ENCODE data around the gene OLA1. TPM values are rescaled to one million over a fixed set of nuclear protein-coding genes. Genes with fewer than 3 reads are reported as not detected.

Gene OLA1
- total and polyA plus RNA-seq, 5 experiments from 2014 or later: 39.6 to 79.9 (median 62.3) TPM

- H3K4me1 Mint-ChIP-seq: peaks cover 0 to 6% (median 3%) of the 10 kb centered on the region in 4 donors
- DNase-seq (no peak), ATAC-seq (no peak)
- H3K4me3 Mint-ChIP-seq: no peak overlapping the region
- H3K36me3 Mint-ChIP-seq: peaks cover 4 to 49% (median 42%) of the 10 kb centered on the region in 3 donors
- H3K9me3 Mint-ChIP-seq: no peaks in the 10 kb centered on the region
- H3K27me3 Mint-ChIP-seq: no peaks in the 10 kb centered on the region
- POLR2A ChIA-PET: no interaction called here
- H3K27ac Mint-ChIP-seq: no peak overlapping the region
Observed at GRCh38 chr2:174138161-174138560, 110.2 kb downstream of the OLA1 start.

DNA sequence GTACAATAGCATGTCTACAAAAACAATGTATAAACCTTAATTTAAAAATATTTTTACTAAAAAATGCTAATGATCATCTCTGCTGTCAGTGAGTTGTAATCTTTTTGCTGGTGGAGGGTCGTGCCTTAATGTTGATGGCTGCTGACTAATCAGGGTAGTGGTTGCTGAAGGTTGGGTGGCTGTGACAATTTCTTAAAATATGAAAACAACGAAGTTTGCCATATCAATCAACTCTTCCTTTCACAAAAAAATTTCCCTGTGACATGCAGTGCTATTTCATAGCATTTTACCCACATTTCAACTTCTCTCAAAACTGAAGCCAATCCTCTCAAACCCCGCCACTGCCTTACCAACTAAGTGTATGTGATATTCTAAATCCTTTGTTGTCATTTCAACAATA, 112.4 kb downstream of the OLA1 start:
- Mint-ChIP-seq H3K27me3 (no peaks in the 10 kb centered on the region), H3K4me3 (no peak overlapping the region), H3K4me1 (peaks cover 0 to 6% (median 3%) of the 10 kb centered on the region in 4 donors), H3K9me3 (no peaks in the 10 kb centered on the region), H3K27ac (no peak overlapping the region), H3K36me3 (peaks cover 4 to 48% (median 41%) of the 10 kb centered on the region in 3 donors)
- DNase-seq: no peak
- ATAC-seq: no peak
- POLR2A ChIA-PET: no interaction called here

GRCh38 chr2:174125090-174125489, 123.2 kb downstream of the OLA1 start:
- POLR2A ChIA-PET: no interaction called here
- H3K36me3 Mint-ChIP-seq: peaks cover 0 to 27% (median 19%) of the 10 kb centered on the region in 3 donors
- no peak overlapping the region for H3K4me3 Mint-ChIP-seq
- no peaks in the 10 kb centered on the region for H3K9me3 Mint-ChIP-seq
- no peaks in the 10 kb centered on the region for H3K27me3 Mint-ChIP-seq
- ATAC-seq (no peak), DNase-seq (no peak)
- H3K4me1 Mint-ChIP-seq: no peaks in the 10 kb centered on the region
- H3K27ac Mint-ChIP-seq: no peak overlapping the region

- DNase-seq (no peak), ATAC-seq (no peak)
- POLR2A ChIA-PET: no interaction called here
- Mint-ChIP-seq H3K27ac (no peak overlapping the region), H3K36me3 (peaks cover 0 to 24% (median 18%) of the 10 kb centered on the region in 3 donors), H3K27me3 (no peaks in the 10 kb centered on the region), H3K9me3 (no peaks in the 10 kb centered on the region), H3K4me3 (no peak overlapping the region), H3K4me1 (no peaks in the 10 kb centered on the region)
Observed at GRCh38 chr2:174124181-174124580, 124.2 kb downstream of the OLA1 start.

DNA sequence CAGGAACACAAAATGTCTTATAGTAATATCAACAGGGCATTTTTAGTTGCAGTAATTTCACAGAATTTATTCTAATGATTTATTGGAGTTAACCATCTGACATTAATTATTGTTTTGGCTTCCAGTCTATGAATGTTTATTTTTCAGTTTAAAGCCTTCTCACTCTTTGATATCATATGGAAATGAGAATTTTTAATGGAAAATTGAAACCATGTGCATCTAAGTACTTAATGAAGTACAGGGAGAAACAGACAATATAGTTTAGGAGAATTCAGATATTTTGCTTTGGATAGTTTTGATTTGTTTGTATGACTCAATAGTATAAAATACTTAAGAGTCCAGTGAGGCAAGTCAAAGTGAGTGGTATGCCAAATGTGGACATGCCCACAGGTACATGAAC, 126.1 kb downstream of the OLA1 start:
- Mint-ChIP-seq H3K27me3 (no peaks in the 10 kb centered on the region), H3K36me3 (peaks cover 0 to 34% (median 18%) of the 10 kb centered on the region in 3 donors), H3K4me3 (no peak overlapping the region), H3K4me1 (peaks cover 0 to 2% (median 0%) of the 10 kb centered on the region in 4 donors), H3K9me3 (no peaks in the 10 kb centered on the region), H3K27ac (no peak overlapping the region)
- no peak for DNase-seq
- ATAC-seq: no peak
- POLR2A ChIA-PET: no interaction called here

DNA sequence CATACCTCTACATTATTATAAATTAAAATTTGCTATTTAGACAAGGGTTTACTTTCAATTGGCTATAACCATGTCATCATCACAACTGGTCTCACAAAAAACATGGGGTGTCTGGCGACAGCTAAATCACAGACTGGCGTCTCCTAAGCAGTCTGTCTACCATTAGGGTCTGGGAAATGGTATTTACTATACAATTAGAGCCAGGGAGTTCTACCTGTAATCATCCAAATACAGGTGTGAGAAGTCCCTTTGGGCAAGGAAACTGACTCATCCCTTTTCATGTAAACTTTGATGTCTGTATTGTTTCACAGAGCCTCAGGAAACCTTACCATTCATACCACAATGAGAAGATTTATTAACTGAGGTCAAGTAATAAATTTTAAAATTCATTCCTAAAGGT, 126.7 kb downstream of the OLA1 start:
- peaks cover 0 to 2% (median 0%) of the 10 kb centered on the region in 4 donors for H3K4me1 Mint-ChIP-seq
- POLR2A ChIA-PET: no interaction called here
- peaks cover 0 to 34% (median 18%) of the 10 kb centered on the region in 3 donors for H3K36me3 Mint-ChIP-seq
- DNase-seq (no peak), ATAC-seq (no peak)
- H3K27ac Mint-ChIP-seq: no peak overlapping the region
- H3K9me3 Mint-ChIP-seq: no peaks in the 10 kb centered on the region
- no peaks in the 10 kb centered on the region for H3K27me3 Mint-ChIP-seq
- H3K4me3 Mint-ChIP-seq: no peak overlapping the region

DNA sequence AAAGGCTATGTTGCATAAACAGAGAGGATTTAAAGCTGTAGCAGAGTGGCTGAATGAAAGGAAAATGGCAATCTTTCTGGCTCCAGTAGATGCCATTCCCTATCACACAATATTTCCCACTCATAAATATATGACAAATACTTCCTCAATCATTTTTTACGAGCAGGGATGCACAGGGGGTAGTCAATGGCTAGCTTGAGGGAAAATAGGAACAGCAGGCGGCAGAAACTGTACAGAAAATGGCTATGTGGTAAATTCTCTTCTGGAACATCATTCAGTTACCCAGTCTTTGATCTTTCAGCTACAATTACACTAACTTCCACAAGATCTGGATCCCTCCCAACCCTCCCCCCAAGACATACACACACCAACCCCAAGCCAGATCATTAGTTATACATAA, 127.2 kb downstream of the OLA1 start:
- ATAC-seq: no peak
- no peaks in the 10 kb centered on the region for H3K27me3 Mint-ChIP-seq
- no peaks in the 10 kb centered on the region for H3K9me3 Mint-ChIP-seq
- no peak overlapping the region for H3K4me3 Mint-ChIP-seq
- peaks cover 0 to 2% (median 0%) of the 10 kb centered on the region in 4 donors for H3K4me1 Mint-ChIP-seq
- POLR2A ChIA-PET: no interaction called here
- no peak overlapping the region for H3K27ac Mint-ChIP-seq
- peaks cover 0 to 34% (median 18%) of the 10 kb centered on the region in 3 donors for H3K36me3 Mint-ChIP-seq
- no peak for DNase-seq

GRCh38 chr2:174120346-174120745, 128.0 kb downstream of the OLA1 start:
- H3K36me3 Mint-ChIP-seq: peaks cover 0 to 38% (median 18%) of the 10 kb centered on the region in 3 donors
- no peak for ATAC-seq
- peaks cover 0 to 2% (median 0%) of the 10 kb centered on the region in 4 donors for H3K4me1 Mint-ChIP-seq
- H3K9me3 Mint-ChIP-seq: no peaks in the 10 kb centered on the region
- no peaks in the 10 kb centered on the region for H3K27me3 Mint-ChIP-seq
- no peak overlapping the region for H3K4me3 Mint-ChIP-seq
- no peak for DNase-seq
- POLR2A ChIA-PET: no interaction called here
- H3K27ac Mint-ChIP-seq: no peak overlapping the region

DNA sequence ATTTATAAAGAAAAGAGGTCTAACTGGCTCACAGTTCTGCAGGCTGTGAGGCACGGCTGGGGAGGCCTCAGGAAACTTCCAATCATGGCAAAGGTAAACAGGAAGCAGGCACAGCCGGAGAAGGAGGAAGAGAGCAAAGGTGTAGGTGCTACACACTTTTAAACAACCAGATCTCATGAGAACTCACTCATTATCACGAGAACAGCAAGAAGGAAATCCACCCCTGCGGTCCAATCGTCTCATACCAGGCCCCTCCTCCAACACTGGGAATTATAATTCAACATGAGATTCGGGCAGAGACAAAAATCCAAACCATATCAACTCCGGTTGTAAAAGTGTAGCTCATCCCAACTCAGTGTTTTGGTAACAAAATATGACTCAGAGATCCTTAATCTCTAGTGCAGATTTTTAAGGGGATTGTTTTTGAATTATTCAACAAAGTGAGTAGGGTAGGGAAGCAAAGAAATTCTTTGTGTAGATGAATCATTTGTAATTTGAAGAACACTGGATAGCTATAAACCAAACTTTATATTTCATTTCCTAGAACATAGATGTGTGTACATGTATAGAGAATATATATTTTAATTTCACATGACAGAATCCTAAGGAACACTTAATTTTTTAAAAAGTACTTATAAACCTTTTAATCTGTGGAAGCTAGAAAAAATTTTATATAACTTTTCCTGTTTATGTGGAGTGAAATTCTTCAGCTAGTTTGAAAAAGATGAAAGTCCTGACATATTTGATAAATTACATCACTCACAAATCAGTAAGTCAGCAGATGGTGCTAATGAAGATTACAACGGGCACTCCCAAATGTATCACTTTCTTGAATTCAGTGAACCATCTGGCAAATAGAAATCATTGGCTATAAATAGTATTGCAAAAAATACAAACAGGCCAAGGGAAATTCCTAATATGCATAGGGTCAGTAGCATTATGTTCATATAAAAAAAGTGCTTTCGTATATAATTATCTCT, 130.1 kb downstream of the OLA1 start:
- no peak for ATAC-seq
- no peak for DNase-seq
- POLR2A ChIA-PET: no interaction called here

DNA sequence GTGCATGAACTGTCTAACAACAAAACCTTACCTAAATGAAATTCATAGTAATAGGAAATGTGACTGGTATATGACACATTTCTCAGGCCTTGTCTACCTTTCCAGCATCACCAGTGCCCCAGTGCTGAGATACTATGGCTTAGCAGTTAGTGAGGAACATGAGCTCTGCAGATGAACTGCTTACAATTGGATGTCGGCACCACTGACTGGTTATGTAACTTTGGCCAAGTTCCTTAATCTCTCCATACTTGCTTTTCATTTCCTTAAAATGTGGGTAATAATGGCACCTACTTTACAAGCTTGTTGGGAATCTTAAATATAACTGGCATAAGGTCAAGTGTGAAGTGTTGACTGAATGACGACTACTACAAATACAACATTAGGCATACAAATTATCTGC, 136.3 kb downstream of the OLA1 start:
- no peak for ATAC-seq
- DNase-seq: no peak
- no peaks in the 10 kb centered on the region for H3K4me1 Mint-ChIP-seq
- H3K27ac Mint-ChIP-seq: no peak overlapping the region
- POLR2A ChIA-PET: no interaction called here
- peaks cover 0 to 17% (median 5%) of the 10 kb centered on the region in 3 donors for H3K36me3 Mint-ChIP-seq
- H3K27me3 Mint-ChIP-seq: no peaks in the 10 kb centered on the region
- H3K4me3 Mint-ChIP-seq: no peak overlapping the region
- H3K9me3 Mint-ChIP-seq: no peaks in the 10 kb centered on the region

More for the DNA sequence above, 130.1 kb downstream of the OLA1 start:
- Mint-ChIP-seq H3K4me1 (peaks cover 0 to 2% (median 0%) of the 10 kb centered on the region in 4 donors), H3K9me3 (no peaks in the 10 kb centered on the region), H3K27ac (no peak overlapping the region), H3K27me3 (no peaks in the 10 kb centered on the region), H3K4me3 (no peak overlapping the region), H3K36me3 (peaks cover 0 to 41% (median 23%) of the 10 kb centered on the region in 3 donors)

GRCh38 chr2:174108579-174108978, 139.8 kb downstream of the OLA1 start:
- Mint-ChIP-seq H3K27me3 (no peaks in the 10 kb centered on the region), H3K27ac (no peak overlapping the region), H3K9me3 (no peaks in the 10 kb centered on the region), H3K4me1 (no peaks in the 10 kb centered on the region), H3K36me3 (peaks cover 0 to 9% (median 8%) of the 10 kb centered on the region in 3 donors), H3K4me3 (no peak overlapping the region)
- ATAC-seq (no peak), DNase-seq (no peak)
- POLR2A ChIA-PET: no interaction called here

GRCh38 chr2:174106736-174107135, 141.6 kb downstream of the OLA1 start:
- Mint-ChIP-seq H3K36me3 (peaks cover 0 to 16% (median 10%) of the 10 kb centered on the region in 3 donors), H3K4me3 (no peak overlapping the region), H3K27me3 (no peaks in the 10 kb centered on the region), H3K9me3 (no peaks in the 10 kb centered on the region), H3K27ac (no peak overlapping the region), H3K4me1 (no peaks in the 10 kb centered on the region)
- no peak for ATAC-seq
- POLR2A ChIA-PET: no interaction called here
- no peak for DNase-seq

GRCh38 chr2:174094542-174094941, 153.8 kb downstream of the OLA1 start:
- no peak for ATAC-seq

More at GRCh38 chr2:174094542-174094941, 153.8 kb downstream of the OLA1 start:
- no peaks in the 10 kb centered on the region for H3K27me3 Mint-ChIP-seq
- H3K27ac Mint-ChIP-seq: no peak overlapping the region
- DNase-seq: no peak
- no peaks in the 10 kb centered on the region for H3K4me1 Mint-ChIP-seq
- no peaks in the 10 kb centered on the region for H3K9me3 Mint-ChIP-seq
- H3K4me3 Mint-ChIP-seq: no peak overlapping the region
- POLR2A ChIA-PET: no interaction called here
- H3K36me3 Mint-ChIP-seq: peaks cover 4 to 19% (median 9%) of the 10 kb centered on the region in 3 donors
